SK-N-SH (cell line): ENCODE data around the gene UBE2C. TPM values are rescaled to one million over a fixed set of nuclear protein-coding genes. Genes with fewer than 3 reads are reported as not detected.

ENCODE experiments used
- CTCF ChIA-PET: fragments of 300-600, 350-600 bp; formaldehyde crosslinking; extraction: SDS; loops from one replicate; lab custom pipeline; 2021; lab: Yijun Ruan, JAX
- POLR2A ChIA-PET: fragments of 350-600 bp; sonication (Branson Sonifier 250); formaldehyde crosslinking; extraction: SDS; loops from one replicate; lab custom pipeline; 2020; ENCODE audit warnings: antibody characterized with exemption, inconsistent platforms; lab: Yijun Ruan, JAX
- DNase-seq: peaks from one replicate; pipeline ENCODE4 v3.0.0; 2012
- H2AFZ ChIP-seq: fragments of 200-600 bp; sonication (generic); 2 replicates; pipeline ENCODE4 v1.8.1; 2016; ENCODE audit warnings: antibody characterized with exemption, mild to moderate bottlenecking, low read depth
- H3F3A ChIP-seq: fragments of 200-600 bp; sonication (generic); replicated peaks from 2 replicates; pipeline ENCODE3; 2016; ENCODE audit warnings: antibody characterized with exemption, mild to moderate bottlenecking; ENCODE audit not compliant: insufficient read depth
- H3K27ac ChIP-seq, 2 experiments: fragments of 200-500 bp in 1 of 2; fragments of 200-600 bp in 1 of 2; sonication (Bioruptor generic) in 1 of 2; sonication (generic), shearing (Covaris generic) in 1 of 2; 2 replicates each; pipeline versions ENCODE4 v1.5.1 to v1.6.1; 2014 to 2016; ENCODE audit warnings: low read depth in 2 of 2, inconsistent platforms in 1 of 2, low read length in 1 of 2, mild to moderate bottlenecking in 1 of 2, mixed read lengths in 1 of 2
- H3K27me3 ChIP-seq: fragments of 200-600 bp; sonication (generic), shearing (Covaris generic); 2 replicates; pipeline ENCODE4 v1.6.1; 2016; ENCODE audit warnings: mixed run types; ENCODE audit not compliant: insufficient read depth
- H3K36me3 ChIP-seq, 2 experiments: fragments of 200-500 bp in 1 of 2; fragments of 200-600 bp in 1 of 2; sonication (Bioruptor generic) in 1 of 2; sonication (generic) in 1 of 2; replicated peaks in 1 of 2; 2 replicates each; pipeline versions ENCODE3 to v1.5.1; 2014 to 2016; ENCODE audit warnings: low read length in 1 of 2, mild to moderate bottlenecking in 1 of 2; ENCODE audit not compliant: insufficient read depth in 2 of 2, control insufficient read depth in 1 of 2
- H3K4me1 ChIP-seq, 2 experiments: fragments of 200-500 bp in 1 of 2; fragments of 200-600 bp in 1 of 2; sonication (Bioruptor generic) in 1 of 2; sonication (generic), shearing (Covaris generic) in 1 of 2; 2 replicates each; pipeline versions ENCODE4 v1.5.1 to v1.6.1; 2014 to 2016; ENCODE audit warnings: low read depth in 1 of 2, low read length in 1 of 2, mixed run types in 1 of 2; ENCODE audit not compliant: insufficient read depth in 2 of 2, control insufficient read depth in 1 of 2
- H3K4me2 ChIP-seq: fragments of 200-600 bp; sonication (generic), shearing (Covaris generic); 2 replicates; pipeline ENCODE4 v1.6.1; 2017; ENCODE audit warnings: mixed run types
- H3K4me3 ChIP-seq, 2 experiments: fragments of 200-500 bp in 1 of 2; fragments of 200-600 bp in 1 of 2; sonication (Bioruptor generic) in 1 of 2; sonication (generic), shearing (Covaris generic) in 1 of 2; 2 replicates each; pipeline versions ENCODE4 v1.5.1 to v1.8.1; 2014 to 2016; ENCODE audit warnings: low read depth in 2 of 2, inconsistent platforms in 1 of 2, low read length in 1 of 2, mild to moderate bottlenecking in 1 of 2, mixed read lengths in 1 of 2, moderate library complexity in 1 of 2
- H3K79me2 ChIP-seq: fragments of 200-600 bp; sonication (generic); 2 replicates; pipeline ENCODE4 v1.8.1; 2017; ENCODE audit warnings: mild to moderate bottlenecking; ENCODE audit not compliant: insufficient read depth
- H3K9ac ChIP-seq: fragments of 200-600 bp; sonication (generic); 2 replicates; pipeline ENCODE4 v1.6.1; 2017; ENCODE audit warnings: mixed run types
- H3K9me2 ChIP-seq: fragments of 200-600 bp; sonication (generic); 2 replicates; pipeline ENCODE4 v1.6.1; 2017; ENCODE audit warnings: mixed run types
- H3K9me3 ChIP-seq: fragments of 200-600 bp; sonication (generic); 2 replicates; pipeline ENCODE4 v1.6.1; 2017; ENCODE audit warnings: mixed run types, mild to moderate bottlenecking, moderate library complexity
- H4K20me1 ChIP-seq: fragments of 200-600 bp; sonication (generic); 2 replicates; pipeline ENCODE4 v1.6.1; 2017; ENCODE audit warnings: mild to moderate bottlenecking, mixed run types; ENCODE audit not compliant: insufficient read depth
- CTCF ChIP-seq: fragments of 200-600 bp; sonication (generic); IDR thresholded peaks from 2 replicates; pipeline ENCODE4 v1.6.1; 2017; ENCODE audit warnings: antibody characterized with exemption, mild to moderate bottlenecking, moderate library complexity
- FOSL2 ChIP-seq: IDR thresholded peaks from 2 replicates; pipeline ENCODE4 v1.4.0; 2012; ENCODE audit warnings: low read depth, mild to moderate bottlenecking, moderate library complexity, borderline replicate concordance
- NFIC ChIP-seq: IDR thresholded peaks from 2 replicates; pipeline ENCODE4 v1.4.0; 2012; ENCODE audit warnings: borderline replicate concordance
- POLR2AphosphoS5 ChIP-seq: IDR thresholded peaks from 2 replicates; pipeline ENCODE4 v1.6.1; 2012; ENCODE audit warnings: low read depth, low read length
- RAD21 ChIP-seq: IDR thresholded peaks from 2 replicates; pipeline ENCODE4 v1.6.1; 2012; ENCODE audit warnings: mild to moderate bottlenecking, low read length
- SIN3A ChIP-seq: IDR thresholded peaks from 2 replicates; pipeline ENCODE4 v1.6.1; 2012; ENCODE audit warnings: low read depth, mild to moderate bottlenecking, low read length, moderate library complexity, borderline replicate concordance
- TCF12 ChIP-seq: IDR thresholded peaks from 2 replicates; pipeline ENCODE4 v1.4.0; 2012
- WGBS: methylation state at CpG from one replicate; pipeline ENCODE4 v1.1.6; 2017; ENCODE audit warnings: low lambda C conversion rate; 5-methylcytosine and 5-hydroxymethylcytosine counted together
- polyA plus RNA-seq, 3 experiments: library from polyadenylated mRNA; depleted of rRNA; stranded (reverse); fragments of >200 nt; gene quantifications; 2 replicates each; pipeline ENCODE4 v1.2.3, GENCODE V29; 2012
- TF ChIP-seq, protein P1 (sequence below): fragments of 150-350 bp; IDR thresholded peaks from 2 replicates; pipeline ENCODE4 v1.6.1; 2017; ENCODE audit warnings: antibody characterized with exemption, low read length, low read depth, borderline replicate concordance

UBE2C gene
- polyA plus RNA-seq, 1 of the 3 experiments (the other 2 are of a cell fraction) = 115 TPM

- CTCF ChIA-PET = interaction anchor here (0.8 to 1.0 kb wide), 4 partner anchors 10 to 516 kb away, joined by 3 to 4 read pairs (median 3); no protein-coding TSS in a partner anchor
- TF ChIP-seq POLR2AphosphoS5 (no peak), SIN3A (no peak)
- TF ChIP-seq, all 33 proteins: peak for 0
- H3K4me3 ChIP-seq = peak overlapping the region; percentile 68 to 85; a peak in 3 of 4 replicates
- H3K9me2 ChIP-seq = no peaks in the 10 kb centered on the region
- POLR2A ChIA-PET = no interaction called here
- H3K27me3 ChIP-seq = no peaks in the 10 kb centered on the region
- H4K20me1 ChIP-seq = no peaks in the 10 kb centered on the region
- peaks cover 8 to 10% of the 10 kb centered on the region in 2 experiments for H3K36me3 ChIP-seq
- H3K4me2 ChIP-seq = peak overlapping the region; percentile 97
- H3K27ac ChIP-seq = no peak overlapping the region
- DNase-seq = no peak
- H3K9me3 ChIP-seq = no peaks in the 10 kb centered on the region
- H3K4me1 ChIP-seq = peaks cover 8 to 31% of the 10 kb centered on the region in 2 experiments; a peak in 3 of 4 replicates
- no peak overlapping the region for H2AFZ ChIP-seq
- peaks cover 15% of the 10 kb centered on the region for H3F3A ChIP-seq
- peak overlapping the region; percentile 6; the same call in 1 of the 2 replicates for H3K9ac ChIP-seq
- 91% methylated on average over 3 of the region's 3 CpGs for WGBS
- H3K79me2 ChIP-seq = peaks cover 29% of the 10 kb centered on the region
Observed at GRCh38 chr20:45835329-45835765, 22.9 kb downstream of the UBE2C start.

DNA sequence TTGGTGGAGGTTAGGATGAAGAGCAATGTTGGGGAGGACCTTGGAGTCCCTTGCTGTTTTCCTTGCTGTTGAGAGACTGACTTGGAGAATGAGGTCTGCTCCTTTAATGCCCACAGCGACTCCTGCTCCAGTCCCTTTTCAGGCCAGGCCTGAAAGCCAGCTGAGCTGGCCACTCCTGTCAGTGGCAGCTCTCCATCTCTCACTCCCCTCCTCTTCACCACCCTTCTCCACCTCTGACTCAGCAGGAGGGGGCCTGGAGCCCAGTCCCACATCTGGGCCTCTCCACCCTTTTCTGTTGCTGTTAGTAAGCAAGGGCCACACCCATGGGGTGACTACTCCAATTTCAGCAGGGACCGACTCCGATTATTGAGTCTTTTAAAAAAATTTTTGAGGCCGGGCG is 23.4 kb downstream of the UBE2C start:
- Histone ChIP-seq H3K79me2 (peaks cover 29% of the 10 kb centered on the region), H3K4me3 (peak overlapping the region in 1 of 2 experiments; percentile 85; a peak in 2 of 4 replicates), H3K4me2 (peak overlapping the region; percentile 97), H3K9me2 (no peaks in the 10 kb centered on the region), H3F3A (peaks cover 15% of the 10 kb centered on the region), H3K4me1 (peaks cover 8 to 31% of the 10 kb centered on the region in 2 experiments; a peak in 3 of 4 replicates), H2AFZ (no peak overlapping the region), H3K36me3 (peaks cover 8 to 11% of the 10 kb centered on the region in 2 experiments), H3K9me3 (no peaks in the 10 kb centered on the region), H3K9ac (peak overlapping the region; percentile 6; the same call in 1 of the 2 replicates), H3K27me3 (no peaks in the 10 kb centered on the region), H4K20me1 (no peaks in the 10 kb centered on the region), H3K27ac (no peak overlapping the region)
- CTCF ChIA-PET = interaction anchor here (1.0 kb wide), 2 partner anchors 11 to 19 kb away, joined by 3 to 4 read pairs; no protein-coding TSS in a partner anchor
- no peak for DNase-seq
- 96% methylated on average over 5 of the region's 5 CpGs for WGBS
- TF ChIP-seq, protein P1, sequence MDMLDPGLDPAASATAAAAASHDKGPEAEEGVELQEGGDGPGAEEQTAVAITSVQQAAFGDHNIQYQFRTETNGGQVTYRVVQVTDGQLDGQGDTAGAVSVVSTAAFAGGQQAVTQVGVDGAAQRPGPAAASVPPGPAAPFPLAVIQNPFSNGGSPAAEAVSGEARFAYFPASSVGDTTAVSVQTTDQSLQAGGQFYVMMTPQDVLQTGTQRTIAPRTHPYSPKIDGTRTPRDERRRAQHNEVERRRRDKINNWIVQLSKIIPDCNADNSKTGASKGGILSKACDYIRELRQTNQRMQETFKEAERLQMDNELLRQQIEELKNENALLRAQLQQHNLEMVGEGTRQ = no peak
- TF ChIP-seq CTCF (no peak), RAD21 (no peak), TCF12 (no peak), NFIC (no peak), FOSL2 (no peak)
- POLR2A ChIA-PET = no interaction called here
